Endothelial cell (in vitro differentiated cells): ENCODE data around the gene MROH7. TPM values are rescaled to one million over a fixed set of nuclear protein-coding genes. Genes with fewer than 3 reads are reported as not detected.

Experiments used
- DNase-seq: peaks from one replicate; pipeline ENCODE4 v3.0.0; 2021; ENCODE audit warnings: low spot score
- H3K27ac Mint-ChIP-seq: one replicate; pipeline ENCODE4 v1.8.0; 2021; ENCODE audit warnings: mixed read lengths, inconsistent platforms; ENCODE audit not compliant: unreplicated experiment
- H3K27me3 Mint-ChIP-seq: one replicate; pipeline ENCODE4 v1.8.0; 2021; ENCODE audit warnings: mild to moderate bottlenecking, moderate library complexity, mixed read lengths, inconsistent platforms; ENCODE audit not compliant: unreplicated experiment
- H3K36me3 Mint-ChIP-seq: one replicate; pipeline ENCODE4 v1.8.0; 2021; ENCODE audit warnings: mild to moderate bottlenecking, low read depth, mixed read lengths, inconsistent platforms; ENCODE audit not compliant: unreplicated experiment
- H3K4me1 Mint-ChIP-seq: one replicate; pipeline ENCODE4 v1.8.0; 2021; ENCODE audit warnings: mild to moderate bottlenecking, mixed read lengths, inconsistent platforms; ENCODE audit not compliant: unreplicated experiment
- H3K4me3 Mint-ChIP-seq: one replicate; pipeline ENCODE4 v1.8.0; 2021; ENCODE audit warnings: mild to moderate bottlenecking, mixed read lengths, inconsistent platforms; ENCODE audit not compliant: unreplicated experiment
- H3K9me3 Mint-ChIP-seq: one replicate; pipeline ENCODE4 v1.8.0; 2021; ENCODE audit warnings: mixed read lengths, inconsistent platforms; ENCODE audit not compliant: unreplicated experiment
- total RNA-seq: library from RNA; stranded (reverse); fragmentation: NEBNext Ultra II Directional; extraction: Animal tissue kit (Norgen Biotek cat#: 25700); gene quantifications from one replicate; pipeline ENCODE4 v1.2.1, GENCODE V29; 2021; ENCODE audit not compliant: unreplicated experiment
- TF ChIP-seq, protein P1 (sequence below): fragments of 200-600 bp; sonication (generic); IDR thresholded peaks from one replicate; pipeline ENCODE4 v1.5.0; 2021; ENCODE audit warnings: antibody characterized with exemption; ENCODE audit not compliant: unreplicated experiment

Gene MROH7
- total RNA-seq, 1 donor from 2014 or later, result 3.3 TPM

DNA sequence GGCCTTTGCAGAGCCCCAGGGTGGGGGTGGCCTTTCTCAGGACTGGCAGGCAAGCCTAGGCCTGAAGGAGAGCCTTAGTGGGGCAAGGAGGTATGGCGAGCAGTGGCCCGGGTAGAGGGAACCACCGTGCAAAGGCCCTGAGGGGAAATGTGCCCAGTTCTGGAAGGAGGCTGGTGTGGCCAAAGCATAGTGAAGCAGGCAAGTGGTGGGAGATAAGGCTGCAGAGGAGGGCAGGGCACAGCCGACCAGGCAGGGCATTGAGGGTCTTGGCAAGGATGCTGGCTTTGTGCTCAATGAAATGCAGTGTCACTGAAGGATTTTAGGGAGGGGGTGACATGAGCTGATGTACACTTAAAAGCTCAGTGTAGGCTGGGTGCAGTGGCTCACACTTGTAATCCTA, 22.8 kb downstream of the MROH7 start:
- Mint-ChIP-seq H3K4me1 (peaks cover 3% of the 10 kb centered on the region), H3K27me3 (no peaks in the 10 kb centered on the region), H3K36me3 (peaks cover 9% of the 10 kb centered on the region), H3K9me3 (no peaks in the 10 kb centered on the region), H3K4me3 (no peak overlapping the region), H3K27ac (no peak overlapping the region)
- TF ChIP-seq, protein P1, sequence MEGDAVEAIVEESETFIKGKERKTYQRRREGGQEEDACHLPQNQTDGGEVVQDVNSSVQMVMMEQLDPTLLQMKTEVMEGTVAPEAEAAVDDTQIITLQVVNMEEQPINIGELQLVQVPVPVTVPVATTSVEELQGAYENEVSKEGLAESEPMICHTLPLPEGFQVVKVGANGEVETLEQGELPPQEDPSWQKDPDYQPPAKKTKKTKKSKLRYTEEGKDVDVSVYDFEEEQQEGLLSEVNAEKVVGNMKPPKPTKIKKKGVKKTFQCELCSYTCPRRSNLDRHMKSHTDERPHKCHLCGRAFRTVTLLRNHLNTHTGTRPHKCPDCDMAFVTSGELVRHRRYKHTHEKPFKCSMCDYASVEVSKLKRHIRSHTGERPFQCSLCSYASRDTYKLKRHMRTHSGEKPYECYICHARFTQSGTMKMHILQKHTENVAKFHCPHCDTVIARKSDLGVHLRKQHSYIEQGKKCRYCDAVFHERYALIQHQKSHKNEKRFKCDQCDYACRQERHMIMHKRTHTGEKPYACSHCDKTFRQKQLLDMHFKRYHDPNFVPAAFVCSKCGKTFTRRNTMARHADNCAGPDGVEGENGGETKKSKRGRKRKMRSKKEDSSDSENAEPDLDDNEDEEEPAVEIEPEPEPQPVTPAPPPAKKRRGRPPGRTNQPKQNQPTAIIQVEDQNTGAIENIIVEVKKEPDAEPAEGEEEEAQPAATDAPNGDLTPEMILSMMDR, result no peak
- no peak for DNase-seq

DNA sequence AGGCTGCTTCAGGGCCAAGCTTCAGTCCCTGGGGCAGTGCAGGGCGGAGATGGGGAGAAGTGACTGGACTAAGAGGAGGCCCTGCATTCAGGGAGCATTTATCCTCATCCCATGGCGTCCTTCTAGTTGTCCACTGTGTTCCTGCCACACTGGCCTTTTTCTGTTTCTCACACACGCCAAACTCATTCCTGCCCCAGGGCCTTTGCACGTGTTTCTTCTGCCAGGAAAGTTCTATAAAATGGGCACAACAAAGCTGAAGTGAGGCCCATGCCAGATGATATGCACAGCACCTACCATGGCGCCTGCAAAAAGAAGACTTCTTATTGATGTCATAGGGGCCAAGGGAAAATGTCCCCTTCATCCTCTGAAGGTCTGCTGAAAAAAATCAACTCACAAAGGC, 24.3 kb downstream of the MROH7 start:
- no peak for DNase-seq
- TF ChIP-seq, protein P1, result no peak
- peaks cover 3% of the 10 kb centered on the region for H3K4me1 Mint-ChIP-seq
- no peaks in the 10 kb centered on the region for H3K27me3 Mint-ChIP-seq
- H3K27ac Mint-ChIP-seq, result no peak overlapping the region
- peaks cover 4% of the 10 kb centered on the region for H3K36me3 Mint-ChIP-seq
- H3K9me3 Mint-ChIP-seq, result no peaks in the 10 kb centered on the region
- no peak overlapping the region for H3K4me3 Mint-ChIP-seq

DNA sequence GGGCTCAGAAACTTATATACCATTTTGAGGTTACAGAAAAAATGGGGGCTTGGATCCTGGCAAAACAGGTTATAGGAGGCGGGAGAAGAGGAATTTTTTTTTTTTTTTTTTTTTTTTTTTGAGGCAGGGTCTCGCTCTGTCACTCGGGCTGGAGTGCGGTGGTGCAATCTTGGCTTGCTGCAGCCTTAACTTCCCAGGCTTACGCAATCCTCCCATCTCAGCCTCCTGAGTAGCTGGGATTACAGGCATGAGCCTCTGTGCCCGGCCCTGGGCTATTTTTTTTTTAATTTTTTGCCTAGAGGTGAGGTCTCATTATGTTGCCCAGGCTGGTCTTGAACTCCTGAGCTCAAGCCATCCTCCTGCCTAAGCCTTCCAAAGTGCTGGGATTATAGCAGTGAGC, 24.7 kb downstream of the MROH7 start:
- Mint-ChIP-seq H3K27ac (no peak overlapping the region), H3K4me3 (no peak overlapping the region), H3K9me3 (no peaks in the 10 kb centered on the region), H3K4me1 (peaks cover 3% of the 10 kb centered on the region), H3K27me3 (no peaks in the 10 kb centered on the region), H3K36me3 (peaks cover 4% of the 10 kb centered on the region)
- DNase-seq, result no peak
- TF ChIP-seq, protein P1, result no peak

DNA sequence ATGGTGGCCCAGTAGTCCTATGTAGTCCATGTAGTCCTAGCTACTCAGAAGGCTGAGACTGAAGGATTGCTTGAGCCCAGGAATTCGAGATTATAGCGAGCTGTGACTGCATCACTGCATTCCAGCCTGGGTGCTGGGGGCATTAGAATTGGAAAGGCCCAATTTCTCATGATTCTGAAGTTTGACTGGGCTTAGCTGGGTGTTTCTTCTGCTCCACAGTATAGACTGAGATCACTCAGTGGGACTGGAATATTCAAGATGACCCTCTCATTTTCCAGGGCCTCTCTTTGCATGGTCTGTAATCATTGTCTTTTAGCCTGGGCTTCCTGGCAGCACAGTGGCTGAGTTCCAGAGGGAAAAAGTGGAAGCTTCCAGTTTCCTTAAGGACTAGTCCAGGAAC, 26.2 kb downstream of the MROH7 start:
- Mint-ChIP-seq H3K27ac (no peak overlapping the region), H3K4me1 (peaks cover 3% of the 10 kb centered on the region)
- TF ChIP-seq, protein P1, result no peak

DNA sequence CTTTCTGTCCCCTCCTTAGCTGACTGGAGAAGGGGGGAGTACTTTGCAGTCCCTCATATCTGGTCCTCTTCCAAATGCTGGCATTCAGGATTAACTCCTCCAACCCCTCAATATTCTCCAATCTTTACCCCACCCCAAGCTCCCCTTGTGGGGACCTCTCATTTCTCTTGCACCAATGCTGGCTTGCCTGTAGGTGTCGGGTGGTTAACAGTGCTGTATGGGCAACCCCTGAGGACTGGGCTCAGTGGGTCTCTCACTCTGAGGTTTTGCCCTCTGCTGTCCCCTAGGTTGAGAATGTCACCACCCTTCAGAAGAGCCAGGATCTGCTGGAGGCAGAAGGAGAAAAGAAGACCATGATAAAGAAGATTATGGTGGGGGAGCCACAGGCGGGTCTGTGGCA, 27.0 kb downstream of the MROH7 start:
- H3K36me3 Mint-ChIP-seq, result peaks cover 4% of the 10 kb centered on the region
- DNase-seq, result no peak
- H3K27me3 Mint-ChIP-seq, result no peaks in the 10 kb centered on the region
- no peaks in the 10 kb centered on the region for H3K9me3 Mint-ChIP-seq
- H3K4me3 Mint-ChIP-seq, result no peak overlapping the region
- TF ChIP-seq, protein P1, result no peak
- H3K4me1 Mint-ChIP-seq, result peaks cover 3% of the 10 kb centered on the region
- H3K27ac Mint-ChIP-seq, result no peak overlapping the region

More for the DNA sequence above, 26.2 kb downstream of the MROH7 start:
- H3K36me3 Mint-ChIP-seq, result peaks cover 4% of the 10 kb centered on the region
- no peak for DNase-seq
- H3K4me3 Mint-ChIP-seq, result no peak overlapping the region
- H3K9me3 Mint-ChIP-seq, result no peaks in the 10 kb centered on the region
- no peaks in the 10 kb centered on the region for H3K27me3 Mint-ChIP-seq
